ENCODE results near the gene TTBK2.
"Not testable (repeated sequence)": the region's sequence is repeated elsewhere in the genome, so short reads cannot be mapped to it uniquely, and the experiment has no call there.

TTBK2 gene

GRCh38 chr15:42819786-42820185, 100.8 kb downstream of the TTBK2 start:
- no peak for DNase-seq

- DNase-seq, result no peak
These were observed 109.1 kb downstream of the TTBK2 start for GRCh38 chr15:42811433-42811832.

DNA sequence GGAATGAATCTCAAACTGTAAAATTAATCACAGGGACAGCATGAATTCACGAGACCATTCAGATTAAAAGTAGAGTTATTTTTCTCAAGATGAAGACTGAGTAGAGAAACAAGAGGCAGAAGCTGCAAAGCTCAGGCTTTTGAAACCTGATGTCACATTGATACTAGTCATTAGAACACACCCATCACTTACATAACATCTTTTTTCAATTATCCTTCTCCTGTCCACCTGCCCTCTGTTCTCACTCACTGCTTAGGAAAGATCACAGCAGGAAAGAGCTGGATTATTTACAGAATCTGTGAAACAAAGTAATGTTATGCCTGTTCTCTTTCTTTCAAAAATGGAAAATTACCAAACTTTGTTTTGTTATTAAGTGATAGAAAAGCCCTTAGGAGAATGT, 111.7 kb downstream of the TTBK2 start:
- no peak for DNase-seq

DNA sequence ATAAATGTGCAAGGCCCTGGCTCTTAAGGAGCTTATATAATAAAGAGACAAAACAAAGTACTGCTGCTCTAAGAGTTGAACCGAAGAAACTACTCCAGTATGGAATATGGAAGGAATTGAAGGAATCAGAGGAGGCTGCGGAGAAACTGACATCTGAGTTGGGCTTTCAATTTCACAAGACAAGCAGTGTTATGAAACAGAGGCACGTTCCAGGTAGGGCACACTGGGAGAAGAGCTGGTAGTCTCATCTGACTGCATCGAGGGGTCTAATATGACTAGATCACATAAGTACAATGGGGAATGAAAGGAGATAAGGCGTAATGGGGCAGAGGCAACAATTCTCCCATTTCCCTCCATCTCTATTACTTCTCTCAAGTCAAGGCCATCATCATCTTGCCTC, 115.3 kb downstream of the TTBK2 start:
- DNase-seq, result no peak

DNA sequence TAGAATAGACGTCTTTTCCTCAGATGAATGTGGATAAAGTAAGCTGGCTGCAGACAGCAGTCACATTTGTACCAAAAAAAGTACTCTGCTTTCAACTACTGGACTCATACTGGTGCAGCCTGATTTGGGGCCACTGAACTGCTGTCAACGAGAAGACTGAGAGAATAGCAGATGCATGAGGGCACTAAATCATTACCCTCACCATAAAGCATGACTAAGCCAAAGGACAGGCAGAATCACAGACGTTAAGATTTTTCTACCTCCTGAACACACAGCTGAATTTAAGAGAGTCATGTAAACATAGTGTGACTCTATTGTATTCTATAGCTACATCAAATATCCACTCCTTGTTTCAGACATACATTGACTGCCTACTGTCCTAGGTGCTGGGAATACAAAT, 115.8 kb downstream of the TTBK2 start:
- no peak for DNase-seq

GRCh38 chr15:42803436-42803835, 117.1 kb downstream of the TTBK2 start:
- DNase-seq, result no peak

- no peak for DNase-seq
These were observed 118.4 kb downstream of the TTBK2 start for GRCh38 chr15:42802168-42802567.

DNA sequence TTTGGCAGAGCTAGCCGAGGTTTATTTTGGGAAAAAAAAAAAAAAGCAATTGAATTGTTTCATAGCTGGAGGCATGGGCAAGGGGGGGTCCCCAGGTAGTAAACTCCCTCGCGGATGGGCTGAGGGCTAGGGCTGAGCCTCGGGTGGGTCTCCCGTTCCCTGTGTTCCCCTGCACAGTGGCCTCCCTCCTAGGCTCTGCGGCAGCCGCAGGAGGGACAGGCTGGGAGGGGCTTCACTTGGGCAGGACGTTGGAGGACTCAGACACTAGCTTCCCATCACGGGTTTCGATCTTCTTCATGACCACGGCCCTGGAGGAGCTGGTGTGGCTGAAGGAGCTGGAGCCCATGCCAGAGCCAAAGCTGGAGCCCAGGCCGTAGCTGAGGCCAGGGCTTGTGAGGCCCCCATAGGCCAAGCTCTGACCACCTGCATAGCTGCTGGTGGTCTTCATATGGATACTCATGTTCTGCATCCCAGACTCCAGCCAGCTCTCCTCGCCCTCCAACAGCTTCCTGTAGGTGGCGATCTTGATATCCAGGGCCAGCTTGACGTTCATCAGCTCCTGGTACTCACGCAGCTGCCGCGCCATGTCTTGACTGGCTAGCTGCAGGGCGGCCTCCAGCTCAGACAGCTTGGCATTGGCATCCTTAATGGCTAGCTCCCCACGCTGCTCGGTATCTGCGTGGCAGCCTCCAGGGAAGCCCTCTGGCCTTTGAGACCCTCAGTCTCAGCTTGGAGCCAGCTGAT, 119.7 kb downstream of the TTBK2 start:
- DNase-seq, result no peak

DNA sequence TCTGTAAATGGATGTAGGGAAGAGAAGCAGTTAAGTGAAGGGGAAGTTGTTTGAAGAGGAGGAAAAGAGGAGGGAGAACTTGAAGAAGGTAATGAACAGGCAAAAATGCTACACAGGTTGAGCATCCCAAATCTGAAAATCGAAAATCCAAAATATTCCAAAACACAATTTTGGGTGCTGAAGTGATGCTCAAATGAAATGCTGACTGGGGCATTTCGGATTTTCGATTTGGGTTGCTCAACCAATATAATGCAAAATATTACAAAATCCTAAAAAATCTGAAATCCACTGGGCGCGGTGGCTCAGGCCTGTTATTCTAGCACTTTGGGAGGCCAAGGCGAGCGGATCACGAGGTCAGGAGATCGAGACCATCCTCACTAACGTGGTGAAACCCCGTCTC, 121.8 kb downstream of the TTBK2 start:
- DNase-seq, result no peak

DNA sequence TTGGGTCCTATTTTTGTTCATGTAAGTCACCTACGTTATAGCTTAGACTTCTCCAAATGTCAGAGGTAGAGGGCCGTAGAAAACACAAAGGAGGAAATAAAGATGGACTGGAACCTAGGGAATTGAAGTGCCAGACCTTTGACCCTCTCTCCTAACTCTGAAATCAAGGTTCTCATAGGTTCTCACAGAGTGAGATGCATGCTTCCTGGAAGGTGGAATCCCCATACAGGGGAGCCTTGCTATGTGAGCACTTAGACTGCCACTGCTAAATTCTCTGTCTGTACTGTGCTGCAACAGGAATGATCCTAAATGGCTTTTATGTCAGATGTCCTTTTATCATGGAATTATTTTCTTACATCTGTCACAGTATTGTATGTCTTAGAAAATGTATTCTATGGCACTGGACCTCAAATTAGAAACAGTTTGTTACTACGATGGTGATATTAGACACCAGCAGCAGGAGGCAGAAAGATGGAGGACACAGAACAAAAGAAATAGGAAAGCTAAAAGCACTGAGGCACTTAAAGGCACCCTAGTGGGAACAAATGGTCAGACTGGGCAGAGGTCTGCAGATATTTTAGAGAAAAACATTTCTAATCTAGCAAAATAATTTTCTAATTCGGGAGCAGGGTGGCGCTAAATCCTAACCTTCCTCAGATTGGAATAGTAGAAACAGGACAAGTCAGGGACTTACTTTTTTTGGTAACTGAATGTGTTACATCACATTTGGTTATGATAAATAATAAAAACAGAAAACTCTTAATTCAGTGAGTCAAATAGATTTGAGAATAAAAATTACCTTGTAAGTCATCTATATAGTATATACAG, 123.4 kb downstream of the TTBK2 start:
- no peak for DNase-seq

GRCh38 chr15:42788725-42789124, 131.9 kb downstream of the TTBK2 start:
- no peak for DNase-seq

GRCh38 chr15:42786978-42787377, 133.6 kb downstream of the TTBK2 start:
- no peak for DNase-seq

DNA sequence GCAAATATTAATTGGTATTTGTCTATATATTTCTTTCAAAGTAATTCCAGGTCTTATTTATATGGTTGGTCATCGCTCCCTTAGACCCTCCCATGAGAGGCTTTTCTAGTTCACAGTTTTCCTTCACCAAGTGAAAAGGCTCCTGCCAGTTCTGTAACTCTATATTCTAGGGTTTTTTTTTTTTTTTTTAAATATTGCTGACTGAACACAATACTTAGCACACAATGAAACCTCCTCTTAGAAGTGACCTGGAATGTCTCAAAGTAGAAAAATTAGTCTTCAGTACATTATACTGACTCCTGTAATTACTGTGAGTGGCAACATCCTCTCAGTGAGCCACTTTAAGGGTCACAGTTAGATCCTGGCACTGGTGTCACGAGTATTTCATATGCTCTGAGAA, 135.0 kb downstream of the TTBK2 start:
- DNase-seq, result no peak

DNA sequence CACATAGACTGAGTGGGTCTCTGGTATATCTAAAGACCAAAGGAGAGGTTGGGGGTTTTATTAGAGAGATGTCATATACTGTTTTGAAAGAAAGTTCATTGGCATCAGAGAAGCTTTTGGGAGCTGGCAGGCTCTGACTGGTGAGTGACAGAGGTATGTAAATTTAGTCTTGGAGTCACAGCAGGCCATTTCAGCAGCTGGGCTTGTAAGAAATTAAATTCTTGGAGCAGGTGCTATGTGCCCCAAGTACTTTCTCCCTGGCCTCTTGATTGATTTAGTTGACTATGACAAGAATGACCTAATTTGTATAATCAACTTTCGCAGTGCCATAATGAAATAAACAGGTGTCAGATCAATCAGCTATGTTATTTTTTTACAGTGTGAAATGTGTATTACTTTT, 135.9 kb downstream of the TTBK2 start:
- DNase-seq, result no peak

- no peak for DNase-seq
These were observed 137.9 kb downstream of the TTBK2 start for GRCh38 chr15:42782716-42783115.

GRCh38 chr15:42775416-42775815, 145.2 kb downstream of the TTBK2 start:
- no peak for DNase-seq

GRCh38 chr15:42772901-42773300, 147.7 kb downstream of the TTBK2 start:
- DNase-seq, result no peak

DNA sequence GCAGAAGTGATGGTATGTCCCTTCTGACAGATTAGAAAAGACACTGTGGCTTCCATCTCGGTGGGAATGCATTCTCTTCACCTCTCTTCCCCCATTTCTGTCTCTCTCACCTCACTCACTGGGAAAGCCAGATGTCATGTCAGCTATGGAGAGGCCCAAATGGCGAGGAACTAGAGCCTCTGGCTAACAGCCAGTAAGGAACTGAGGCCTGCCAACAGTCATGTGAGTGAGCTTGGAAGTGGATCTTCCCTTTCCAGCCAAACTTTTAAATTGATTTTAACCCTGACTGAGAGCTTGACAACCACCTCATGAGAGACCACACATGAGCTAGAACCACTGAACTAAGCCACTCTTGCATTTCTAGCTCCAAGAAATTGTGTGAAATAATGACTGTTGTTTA, 148.4 kb downstream of the TTBK2 start:
- DNase-seq, result no peak

DNA sequence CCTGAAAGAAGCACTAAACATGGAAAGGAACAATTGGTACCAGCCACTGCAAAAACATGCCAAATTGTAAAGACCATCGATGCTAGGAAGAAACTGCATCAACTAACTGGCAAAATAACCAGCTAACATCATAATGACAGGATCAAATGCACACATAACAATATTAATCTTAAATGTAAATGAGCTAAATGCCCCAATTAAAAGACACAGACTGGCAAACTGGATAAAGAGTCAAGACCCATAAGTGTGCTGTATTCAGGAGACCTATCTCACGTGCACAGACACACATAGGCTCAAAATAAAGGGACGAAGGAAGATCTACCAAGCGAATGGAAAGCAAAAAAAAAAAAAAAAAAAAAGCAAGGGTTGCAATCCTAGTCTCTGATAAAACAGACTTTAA, 154.5 kb downstream of the TTBK2 start:
- DNase-seq, result not testable (repeated sequence)

GRCh38 chr15:42764154-42764731, 156.3 kb downstream of the TTBK2 start:
- not testable (repeated sequence) for DNase-seq

- not testable (repeated sequence) for DNase-seq
These were observed 158.8 kb downstream of the TTBK2 start for GRCh38 chr15:42761813-42762212.

DNA sequence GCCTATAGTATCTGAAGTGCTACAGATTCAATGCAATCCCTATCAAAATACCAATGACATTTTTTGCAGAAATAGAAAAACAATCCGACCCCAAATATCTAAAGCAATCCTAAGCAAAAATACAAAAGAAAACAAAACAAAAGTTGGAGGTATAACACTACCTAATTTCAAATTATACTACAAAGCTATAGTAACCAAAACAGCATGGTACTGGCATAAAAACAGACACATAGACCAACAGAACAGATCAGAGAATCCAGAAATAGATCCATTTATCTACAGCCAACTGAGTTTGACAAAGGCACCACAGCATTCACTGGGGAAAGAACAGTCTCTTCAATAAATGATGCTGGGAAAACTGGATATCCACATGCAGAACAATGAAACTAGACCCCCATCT, 159.8 kb downstream of the TTBK2 start:
- DNase-seq, result no peak

DNA sequence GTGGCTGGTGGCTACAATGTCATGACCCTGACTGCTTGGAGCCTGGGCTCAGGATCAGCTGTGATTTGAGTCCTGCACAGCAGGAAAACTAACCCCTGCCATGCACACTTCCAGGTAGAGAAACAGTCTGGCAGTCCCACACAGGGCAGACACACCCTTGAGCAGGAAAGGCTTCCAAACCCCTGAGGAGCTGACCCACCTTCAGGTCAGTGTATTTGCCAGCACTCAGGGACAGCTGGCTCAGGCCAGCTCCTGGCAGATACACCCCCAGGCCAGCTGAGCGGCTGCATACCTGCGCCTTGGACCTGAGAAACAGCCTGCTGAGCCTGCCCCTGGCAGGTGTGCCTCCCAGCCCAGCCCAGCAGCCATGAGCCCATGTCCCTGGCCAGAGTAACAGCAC, 161.5 kb downstream of the TTBK2 start:
- DNase-seq, result no peak

GRCh38 chr15:42750306-42750705, 170.3 kb downstream of the TTBK2 start:
- no peak for DNase-seq

Data from SHP77 treated with DMSO at 0.1 percent for 48 hours (cell line).